ENCODE results near the gene MANSC4. TPM values are rescaled to one million over a fixed set of nuclear protein-coding genes. Genes with fewer than 3 reads are reported as not detected.

MANSC4 gene
- total and polyA plus RNA-seq, 4 donors, result not detected

DNA sequence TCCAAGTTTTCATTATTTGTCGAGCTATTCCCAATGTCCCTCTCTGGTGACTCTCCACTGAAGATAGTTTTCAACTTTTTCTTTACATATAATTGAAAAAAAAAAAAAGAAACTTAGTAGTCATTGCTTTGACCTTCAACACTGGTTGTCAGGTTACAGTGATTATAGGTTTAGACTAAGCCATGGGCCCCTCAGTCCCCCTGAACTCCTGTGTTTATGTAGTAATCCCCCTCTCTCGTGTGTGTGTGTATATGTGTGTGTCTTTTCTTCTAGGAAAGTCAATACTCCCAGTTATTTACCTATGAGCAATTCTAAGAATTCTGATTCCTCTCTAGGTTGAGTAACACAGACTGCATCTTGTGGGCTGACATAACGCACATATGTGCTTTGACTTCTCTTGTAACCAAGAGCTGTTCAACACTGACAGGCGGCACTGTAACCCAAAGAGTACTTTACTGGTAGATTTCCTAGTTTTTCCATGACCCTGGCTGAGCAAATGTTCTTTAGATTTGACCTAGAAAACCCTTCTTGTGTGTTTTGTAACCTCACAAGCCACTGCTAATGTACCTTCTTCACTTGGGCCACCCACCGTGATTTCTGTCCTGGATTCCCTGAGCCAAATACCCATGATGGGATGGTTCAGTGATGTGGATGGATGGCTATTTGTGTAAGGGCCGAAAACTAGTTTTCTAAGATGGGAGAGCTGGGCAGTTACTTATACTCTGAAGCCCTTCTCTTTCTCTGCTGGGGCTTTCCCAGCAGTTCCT is 15.0 kb upstream of the MANSC4 start:
- Histone ChIP-seq H3K9ac (ENCODE audit: low read depth in 1 of 2, low read length in 2 of 2) (no peak overlapping the region), H3K36me3 (ENCODE audit: control insufficient read depth in 4 of 4, insufficient read depth in 3 of 4, low read depth in 1 of 4, low read length in 3 of 4) (peaks cover 4 to 23% (median 13%) of the 10 kb centered on the region in 4 donors), H3K9me3 (ENCODE audit: control insufficient read depth in 4 of 4, low read length in 3 of 4) (no peaks in the 10 kb centered on the region), H3K27ac (ENCODE audit: low read depth in 1 of 2, low read length in 2 of 2) (no peak overlapping the region), H3K27me3 (ENCODE audit: control insufficient read depth in 4 of 4, insufficient read depth in 4 of 4, low read length in 3 of 4) (no peaks in the 10 kb centered on the region), H3K4me1 (ENCODE audit: control insufficient read depth in 4 of 4, insufficient read depth in 4 of 4, low read length in 3 of 4) (no peaks in the 10 kb centered on the region), H3K4me3 (ENCODE audit: low read depth in 1 of 3, low read length in 3 of 3) (no peak overlapping the region)
- 94% methylated on average over 6 of the region's 6 CpGs for WGBS
- no peak for DNase-seq (ENCODE audit: low spot score)
- TF ChIP-seq, protein P1, sequence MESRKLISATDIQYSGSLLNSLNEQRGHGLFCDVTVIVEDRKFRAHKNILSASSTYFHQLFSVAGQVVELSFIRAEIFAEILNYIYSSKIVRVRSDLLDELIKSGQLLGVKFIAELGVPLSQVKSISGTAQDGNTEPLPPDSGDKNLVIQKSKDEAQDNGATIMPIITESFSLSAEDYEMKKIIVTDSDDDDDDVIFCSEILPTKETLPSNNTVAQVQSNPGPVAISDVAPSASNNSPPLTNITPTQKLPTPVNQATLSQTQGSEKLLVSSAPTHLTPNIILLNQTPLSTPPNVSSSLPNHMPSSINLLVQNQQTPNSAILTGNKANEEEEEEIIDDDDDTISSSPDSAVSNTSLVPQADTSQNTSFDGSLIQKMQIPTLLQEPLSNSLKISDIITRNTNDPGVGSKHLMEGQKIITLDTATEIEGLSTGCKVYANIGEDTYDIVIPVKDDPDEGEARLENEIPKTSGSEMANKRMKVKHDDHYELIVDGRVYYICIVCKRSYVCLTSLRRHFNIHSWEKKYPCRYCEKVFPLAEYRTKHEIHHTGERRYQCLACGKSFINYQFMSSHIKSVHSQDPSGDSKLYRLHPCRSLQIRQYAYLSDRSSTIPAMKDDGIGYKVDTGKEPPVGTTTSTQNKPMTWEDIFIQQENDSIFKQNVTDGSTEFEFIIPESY (IDR thresholded peaks at IDR 0.05), result no peak
- no peak for TF ChIP-seq RAD21 (IDR thresholded peaks at IDR 0.05)

DNA sequence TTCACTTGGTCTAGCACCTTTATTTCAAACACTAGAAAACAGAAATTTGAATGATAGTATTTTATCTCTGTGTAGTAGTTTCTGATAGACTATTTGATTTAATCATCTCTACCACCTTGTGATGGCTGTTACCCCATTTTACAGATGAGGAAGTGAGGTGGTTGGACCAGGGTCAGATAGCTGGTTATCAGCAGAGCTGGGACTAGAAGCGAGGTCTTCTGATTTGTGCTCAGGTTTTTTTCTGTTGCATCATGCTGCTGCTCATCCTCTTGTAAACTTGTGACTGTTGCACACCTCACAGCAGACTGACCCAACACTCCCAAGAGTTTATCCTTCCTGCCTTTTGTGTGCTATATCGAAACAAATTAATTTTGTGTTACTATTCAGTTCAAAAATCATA is 10.1 kb upstream of the MANSC4 start:
- peaks cover 0 to 9% (median 5%) of the 10 kb centered on the region in 4 donors for H3K36me3 ChIP-seq (ENCODE audit: control insufficient read depth in 4 of 4, insufficient read depth in 3 of 4, low read depth in 1 of 4, low read length in 3 of 4)
- H3K4me1 ChIP-seq (ENCODE audit: control insufficient read depth in 4 of 4, insufficient read depth in 4 of 4, low read length in 3 of 4), result no peaks in the 10 kb centered on the region
- 98% methylated on average over 2 of the region's 2 CpGs for WGBS
- no peak for DNase-seq (ENCODE audit: low spot score)
- no peak overlapping the region for H3K9ac ChIP-seq (ENCODE audit: low read depth in 1 of 2, low read length in 2 of 2)
- H3K27ac ChIP-seq (ENCODE audit: low read depth in 1 of 2, low read length in 2 of 2), result no peak overlapping the region
- no peaks in the 10 kb centered on the region for H3K9me3 ChIP-seq (ENCODE audit: control insufficient read depth in 4 of 4, low read length in 3 of 4)
- no peaks in the 10 kb centered on the region for H3K27me3 ChIP-seq (ENCODE audit: control insufficient read depth in 4 of 4, insufficient read depth in 4 of 4, low read length in 3 of 4)
- TF ChIP-seq HNF4A (conservative IDR thresholded peaks at IDR 0.05) (no peak), EGR1 (IDR thresholded peaks at IDR 0.05; ENCODE audit: low read depth in 2 of 2) (no peak), JUND (IDR thresholded peaks at IDR 0.05) (no peak), FOXA2 (IDR thresholded peaks at IDR 0.05) (no peak), SP1 (IDR thresholded peaks at IDR 0.05) (no peak), GABPA (IDR thresholded peaks at IDR 0.05 in 1 of 2, conservative IDR thresholded peaks at IDR 0.05 in 1 of 2) (no peak), NR2F2 (IDR thresholded peaks at IDR 0.05) (no peak), RAD21 (IDR thresholded peaks at IDR 0.05) (no peak), TAF1 (conservative IDR thresholded peaks at IDR 0.05) (no peak), HNF4G (IDR thresholded peaks at IDR 0.05) (no peak)
- TF ChIP-seq, protein P2, sequence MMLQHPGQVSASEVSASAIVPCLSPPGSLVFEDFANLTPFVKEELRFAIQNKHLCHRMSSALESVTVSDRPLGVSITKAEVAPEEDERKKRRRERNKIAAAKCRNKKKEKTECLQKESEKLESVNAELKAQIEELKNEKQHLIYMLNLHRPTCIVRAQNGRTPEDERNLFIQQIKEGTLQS (IDR thresholded peaks at IDR 0.05), result no peak
- TF ChIP-seq, protein P3, sequence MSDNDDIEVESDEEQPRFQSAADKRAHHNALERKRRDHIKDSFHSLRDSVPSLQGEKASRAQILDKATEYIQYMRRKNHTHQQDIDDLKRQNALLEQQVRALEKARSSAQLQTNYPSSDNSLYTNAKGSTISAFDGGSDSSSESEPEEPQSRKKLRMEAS (IDR thresholded peaks at IDR 0.05), result no peak
- H3K4me3 ChIP-seq (ENCODE audit: low read depth in 1 of 3, low read length in 3 of 3), result no peak overlapping the region

DNA sequence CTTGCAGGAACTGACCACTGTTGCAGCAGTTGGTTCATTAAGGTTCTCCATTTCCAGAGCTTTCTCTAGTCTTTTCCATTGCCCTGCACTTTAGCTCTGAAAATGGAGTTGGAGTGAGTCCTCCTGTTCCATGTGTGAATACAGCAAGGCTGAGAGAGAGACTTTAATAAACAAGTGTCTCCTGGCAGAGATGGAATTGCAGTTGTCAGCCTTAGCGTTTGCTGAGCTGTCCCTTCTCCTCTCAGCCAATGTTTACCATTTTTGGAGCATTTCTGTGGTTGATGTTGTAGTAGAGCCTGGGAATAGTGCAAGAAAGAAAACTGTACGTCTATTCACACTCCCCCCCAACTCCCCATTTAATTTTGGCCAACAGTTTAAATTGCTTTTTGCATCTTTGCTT is 7.5 kb upstream of the MANSC4 start:
- H3K27me3 ChIP-seq (ENCODE audit: control insufficient read depth in 4 of 4, insufficient read depth in 4 of 4, low read length in 3 of 4), result no peaks in the 10 kb centered on the region
- H3K4me1 ChIP-seq (ENCODE audit: control insufficient read depth in 4 of 4, insufficient read depth in 4 of 4, low read length in 3 of 4), result no peaks in the 10 kb centered on the region
- 83% methylated on average over 2 of the region's 2 CpGs for WGBS
- H3K27ac ChIP-seq (ENCODE audit: low read depth in 1 of 2, low read length in 2 of 2), result no peak overlapping the region
- H3K9me3 ChIP-seq (ENCODE audit: control insufficient read depth in 4 of 4, low read length in 3 of 4), result no peaks in the 10 kb centered on the region
- no peak for DNase-seq (ENCODE audit: low spot score)
- no peak overlapping the region for H3K4me3 ChIP-seq (ENCODE audit: low read depth in 1 of 3, low read length in 3 of 3)
- peaks cover 0 to 9% (median 2%) of the 10 kb centered on the region in 4 donors for H3K36me3 ChIP-seq (ENCODE audit: control insufficient read depth in 4 of 4, insufficient read depth in 3 of 4, low read depth in 1 of 4, low read length in 3 of 4)
- TF ChIP-seq SP1 (IDR thresholded peaks at IDR 0.05), result no peak
- TF ChIP-seq, protein P3 (IDR thresholded peaks at IDR 0.05), result no peak
- no peak for TF ChIP-seq JUND (IDR thresholded peaks at IDR 0.05)
- TF ChIP-seq, protein P1 (IDR thresholded peaks at IDR 0.05), result no peak
- TF ChIP-seq YY1 (IDR thresholded peaks at IDR 0.05), result no peak
- TF ChIP-seq, protein P4, sequence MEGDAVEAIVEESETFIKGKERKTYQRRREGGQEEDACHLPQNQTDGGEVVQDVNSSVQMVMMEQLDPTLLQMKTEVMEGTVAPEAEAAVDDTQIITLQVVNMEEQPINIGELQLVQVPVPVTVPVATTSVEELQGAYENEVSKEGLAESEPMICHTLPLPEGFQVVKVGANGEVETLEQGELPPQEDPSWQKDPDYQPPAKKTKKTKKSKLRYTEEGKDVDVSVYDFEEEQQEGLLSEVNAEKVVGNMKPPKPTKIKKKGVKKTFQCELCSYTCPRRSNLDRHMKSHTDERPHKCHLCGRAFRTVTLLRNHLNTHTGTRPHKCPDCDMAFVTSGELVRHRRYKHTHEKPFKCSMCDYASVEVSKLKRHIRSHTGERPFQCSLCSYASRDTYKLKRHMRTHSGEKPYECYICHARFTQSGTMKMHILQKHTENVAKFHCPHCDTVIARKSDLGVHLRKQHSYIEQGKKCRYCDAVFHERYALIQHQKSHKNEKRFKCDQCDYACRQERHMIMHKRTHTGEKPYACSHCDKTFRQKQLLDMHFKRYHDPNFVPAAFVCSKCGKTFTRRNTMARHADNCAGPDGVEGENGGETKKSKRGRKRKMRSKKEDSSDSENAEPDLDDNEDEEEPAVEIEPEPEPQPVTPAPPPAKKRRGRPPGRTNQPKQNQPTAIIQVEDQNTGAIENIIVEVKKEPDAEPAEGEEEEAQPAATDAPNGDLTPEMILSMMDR (IDR thresholded peaks at IDR 0.05; ENCODE audit: low read depth, low read length, missing input control), result no peak
- no peak for TF ChIP-seq RAD21 (IDR thresholded peaks at IDR 0.05)
- no peak for TF ChIP-seq FOXA1 (IDR thresholded peaks at IDR 0.05)
- no peak for TF ChIP-seq TAF1 (conservative IDR thresholded peaks at IDR 0.05)
- TF ChIP-seq RXRA (IDR thresholded peaks at IDR 0.05), result no peak
- TF ChIP-seq, protein P2 (IDR thresholded peaks at IDR 0.05), result no peak
- TF ChIP-seq FOXA2 (IDR thresholded peaks at IDR 0.05), result no peak
- TF ChIP-seq EGR1 (IDR thresholded peaks at IDR 0.05; ENCODE audit: low read depth in 2 of 2), result no peak
- H3K9ac ChIP-seq (ENCODE audit: low read depth in 1 of 2, low read length in 2 of 2), result no peak overlapping the region
